EH (cell line): ENCODE measurements around the gene ETDC.
"Not testable (repeated sequence)": the region's sequence is repeated elsewhere in the genome, so short reads cannot be mapped to it uniquely, and the experiment has no call there.

ENCODE experiments used
- DNase-seq: peaks from one replicate; pipeline ENCODE4 v3.0.0-alpha.2; 2015; ENCODE audit warnings: low read depth

ETDC gene

DNA sequence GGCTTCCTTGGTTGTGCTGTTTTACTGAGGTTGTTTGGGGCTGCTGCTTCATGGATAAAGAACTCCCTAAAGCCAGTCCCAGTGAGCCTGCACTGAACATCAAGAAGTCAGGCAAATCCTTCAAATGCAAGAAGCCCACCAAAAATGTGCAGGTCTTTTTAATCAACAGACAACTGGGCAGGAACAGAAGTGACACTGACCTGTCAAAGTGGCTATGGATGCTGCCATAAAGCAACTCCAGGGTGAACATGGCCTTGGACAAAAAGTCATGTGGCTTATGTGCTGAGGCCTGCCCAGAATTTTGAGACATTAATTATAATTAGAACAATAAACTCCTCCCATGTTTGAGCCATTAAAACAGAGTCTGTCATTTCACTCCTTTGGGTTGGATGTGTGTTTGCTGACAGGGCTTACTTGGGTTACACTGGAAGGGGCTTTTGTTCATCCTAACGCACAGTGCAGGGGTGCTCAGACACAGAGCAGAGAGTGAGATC lies at the start of gene ETDC:
ETDC (plus strand) TSS at position 51 of the 494 bp plus-strand sequence; CDS start at position 51, 0 bp downstream.
- DNase-seq: no peak

DNA sequence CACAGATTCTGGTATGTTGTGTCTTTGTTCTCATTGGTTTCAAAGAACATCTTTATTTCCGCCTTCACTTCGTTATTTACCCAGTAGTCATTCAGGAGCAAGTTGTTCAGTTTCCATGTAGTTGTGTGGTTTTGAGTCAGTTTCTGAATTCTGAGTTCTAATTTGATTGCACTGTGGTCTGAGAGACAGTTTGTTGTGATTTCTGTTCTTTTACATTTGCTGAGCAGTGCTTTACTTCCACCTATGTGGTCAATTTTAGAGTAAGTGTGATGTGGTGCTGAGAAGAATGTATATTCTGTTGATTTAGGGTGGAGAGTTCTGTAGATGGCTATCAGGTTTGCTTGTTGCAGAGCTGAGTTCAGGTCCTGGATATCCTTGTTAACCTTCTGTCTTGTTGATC lies 48.3 kb upstream of the ETDC start:
- not testable (repeated sequence) for DNase-seq

DNA sequence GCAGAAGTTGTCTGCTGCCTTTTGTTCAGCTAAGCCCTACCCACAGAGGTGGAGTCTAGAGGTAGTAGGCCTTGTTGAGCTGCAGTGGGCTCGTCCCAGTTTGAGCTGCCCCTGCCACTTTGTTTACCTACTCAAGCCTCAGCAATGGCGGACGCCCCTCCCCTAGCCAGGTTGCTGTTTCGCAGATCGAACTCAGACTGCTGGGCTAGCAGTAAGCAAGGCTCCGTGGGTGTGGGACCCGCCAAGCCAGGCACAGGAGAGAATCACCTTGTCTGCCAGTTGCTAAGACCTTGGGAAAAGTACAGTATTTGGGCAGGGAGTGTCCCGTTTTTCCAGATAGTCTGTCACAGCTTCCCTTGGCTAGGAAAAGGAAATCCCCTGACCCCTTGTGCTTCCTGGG lies 45.9 kb upstream of the ETDC start:
- not testable (repeated sequence) for DNase-seq

DNA sequence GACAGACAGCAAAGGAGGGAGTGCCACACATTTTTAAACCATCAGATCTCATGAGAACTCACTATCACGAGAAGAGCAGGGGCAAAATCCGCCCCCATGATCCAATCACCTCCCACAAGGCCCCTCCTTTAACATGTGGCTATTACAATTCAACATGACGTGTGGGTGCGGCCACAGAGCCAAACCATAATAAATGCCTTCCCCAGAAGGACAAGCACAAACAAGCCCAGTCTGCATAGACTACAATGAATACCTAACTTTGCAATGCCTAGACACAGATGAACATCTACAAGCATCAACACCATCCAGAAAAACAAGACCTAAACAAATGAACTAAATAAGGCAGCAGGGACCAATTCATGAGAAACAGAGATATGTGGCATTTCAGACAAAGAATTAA lies 45.1 kb upstream of the ETDC start:
- DNase-seq: no peak

DNA sequence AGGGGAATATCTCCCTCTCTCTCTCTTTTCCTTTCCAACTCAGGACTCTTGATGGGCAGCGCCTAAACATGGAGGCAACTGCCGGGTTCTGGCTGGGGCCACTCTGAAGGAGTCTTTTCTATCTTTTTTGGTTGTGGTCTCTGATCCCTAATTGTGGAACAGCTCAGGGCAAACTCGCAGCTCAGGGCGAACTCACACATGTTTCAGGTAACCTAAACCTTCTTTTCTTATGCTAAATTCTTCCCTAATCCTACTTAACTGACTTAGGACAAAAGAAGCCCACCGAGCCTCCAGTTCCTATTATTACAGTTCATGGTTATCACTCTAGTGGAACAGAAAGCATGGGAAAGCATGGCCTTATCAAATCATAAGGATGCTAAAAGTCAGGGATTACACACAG lies 36.1 kb upstream of the ETDC start:
- no peak for DNase-seq

DNA sequence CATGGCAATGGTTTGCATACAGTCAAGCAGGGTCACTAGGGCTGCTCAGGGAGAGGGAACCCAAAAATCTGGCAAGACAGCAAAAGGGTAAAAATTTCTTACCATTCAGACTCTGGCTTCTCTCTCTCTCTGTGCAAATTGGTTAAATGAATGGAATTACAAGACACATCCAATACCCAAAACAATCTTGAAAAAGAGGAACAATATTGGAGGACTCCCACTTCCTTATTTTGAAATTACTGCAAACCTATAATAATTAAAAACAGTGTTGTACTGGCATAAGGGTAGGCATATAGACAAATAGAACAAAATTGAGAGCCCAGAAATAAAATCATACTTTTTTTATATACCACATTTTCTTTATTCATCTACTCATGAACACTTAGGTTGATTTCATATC lies 33.3 kb upstream of the ETDC start:
- no peak for DNase-seq

DNA sequence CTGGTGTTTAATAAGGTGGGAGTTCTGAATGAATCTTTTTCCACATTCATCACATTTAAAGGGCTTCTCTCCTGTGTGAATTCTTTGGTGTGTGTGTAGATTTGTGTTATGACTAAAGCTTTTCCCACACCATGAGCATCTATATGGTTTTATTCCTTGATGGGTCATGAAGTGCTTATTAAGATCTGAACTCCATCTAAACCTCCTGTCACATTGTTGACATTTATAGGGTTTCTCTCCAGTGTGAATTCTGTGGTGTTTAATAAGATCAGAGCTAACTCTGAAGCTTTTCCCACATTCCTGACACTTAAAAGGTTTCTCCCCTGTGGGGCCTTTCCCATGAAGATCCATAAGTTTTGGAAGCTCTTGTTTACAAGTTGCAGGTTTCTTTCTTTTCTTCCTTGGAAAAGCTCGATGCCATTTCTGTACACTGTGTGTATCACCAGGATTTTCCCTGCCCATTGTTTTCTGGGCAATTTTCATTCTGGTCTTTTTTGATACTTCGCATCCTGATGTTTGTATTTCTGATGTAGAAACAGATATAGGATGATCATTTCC lies 21.9 kb upstream of the ETDC start:
- no peak for DNase-seq

DNA sequence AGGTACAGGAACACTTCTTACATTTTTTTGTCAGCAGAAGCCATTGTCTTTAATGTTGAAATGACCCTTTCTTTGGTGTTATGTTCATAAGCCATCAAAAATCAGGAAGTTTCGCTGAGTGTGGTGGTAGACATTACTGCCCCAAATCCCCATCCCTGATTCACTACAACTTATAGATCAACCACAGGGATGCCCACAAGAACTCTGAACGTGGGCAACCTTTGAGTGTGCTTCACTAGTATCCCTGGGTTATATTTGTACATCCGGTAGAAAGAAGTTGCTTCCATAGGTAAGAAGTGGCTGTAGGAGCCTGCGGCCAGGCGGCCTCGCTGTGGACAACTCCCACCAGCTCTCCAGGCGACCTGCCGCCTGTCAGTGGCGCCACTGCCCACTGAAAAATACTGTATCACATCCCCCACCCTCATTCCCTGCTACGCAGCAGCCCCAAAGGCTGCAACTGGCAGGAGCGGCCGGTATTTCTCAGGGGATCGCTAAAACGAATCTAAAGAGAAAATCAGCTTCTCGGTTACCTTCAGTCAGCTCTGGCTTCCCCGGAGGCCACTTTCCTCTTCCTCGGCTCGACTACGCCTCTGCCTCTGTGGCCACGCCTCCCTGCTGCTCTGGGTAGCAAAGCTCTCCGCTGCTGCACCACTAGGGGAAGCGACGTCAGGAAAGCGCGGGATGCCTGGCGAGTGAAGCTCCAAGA lies 13.9 kb upstream of the ETDC start:
- peak; percentile 37 for DNase-seq

DNA sequence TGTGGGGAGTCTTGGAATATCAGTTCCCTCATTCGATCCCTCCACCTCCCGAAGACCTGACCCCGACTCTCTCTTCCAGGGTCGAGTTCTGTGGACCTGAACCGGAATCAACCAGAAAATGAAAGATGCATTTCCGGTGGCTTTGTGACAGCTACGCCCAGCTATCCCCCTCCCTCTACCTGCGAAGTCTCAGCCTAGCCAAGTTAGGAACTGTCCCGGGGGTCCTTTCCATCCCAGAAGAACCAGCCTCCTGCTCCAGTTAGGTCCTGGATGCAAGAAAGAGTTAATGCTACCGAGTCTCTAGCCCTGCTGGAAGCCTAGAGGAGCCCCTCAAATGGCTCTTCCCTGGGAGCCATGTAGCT lies 13.4 kb upstream of the ETDC start:
- no peak for DNase-seq

DNA sequence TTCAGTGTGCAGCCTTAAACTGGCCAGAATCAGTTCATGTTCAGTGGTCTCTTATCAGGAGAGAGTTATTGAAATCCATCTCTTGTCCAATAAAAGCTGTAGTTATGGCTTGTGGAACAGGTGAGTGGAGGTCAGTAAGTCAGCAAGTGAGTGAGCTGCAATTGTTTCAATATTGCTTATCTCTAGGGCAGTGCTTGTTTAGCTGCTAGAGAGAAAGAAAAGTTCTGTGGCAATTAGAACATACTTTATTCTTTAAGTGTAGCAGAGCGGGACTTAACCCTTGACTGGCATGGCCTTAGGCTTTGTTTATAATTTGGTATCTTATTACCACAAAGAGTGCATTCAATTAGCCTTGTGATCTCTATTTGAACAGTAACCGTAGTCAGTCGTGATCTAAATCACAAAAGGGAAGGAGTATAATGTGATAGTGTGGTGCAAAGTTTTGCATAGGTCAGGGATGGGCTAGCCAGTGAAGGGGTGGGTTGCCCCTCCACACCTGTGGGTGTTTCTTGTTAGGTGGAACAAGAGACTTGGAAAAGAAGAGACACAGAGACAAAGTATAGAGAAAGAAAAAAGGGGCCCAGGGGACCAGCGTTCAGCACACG lies 6.9 kb upstream of the ETDC start:
- no peak for DNase-seq

DNA sequence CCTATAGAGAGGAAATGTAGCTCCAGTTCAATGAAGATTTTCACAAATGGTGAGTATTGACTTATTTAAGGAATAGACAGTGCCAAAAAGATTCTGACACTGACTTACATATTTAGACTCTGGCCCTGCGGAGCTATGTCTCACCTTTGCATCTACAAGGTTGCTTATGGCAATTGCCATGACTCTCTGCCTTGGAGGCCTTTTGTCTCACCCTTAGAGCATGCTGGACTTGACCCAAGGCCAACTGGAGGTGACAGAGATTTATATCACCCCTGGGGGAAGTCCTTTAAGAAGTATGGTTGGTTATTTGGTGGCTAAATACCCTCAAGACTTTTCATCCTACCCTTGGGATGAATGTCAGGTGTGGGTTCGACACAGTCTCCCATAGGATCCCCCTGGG lies 4.5 kb upstream of the ETDC start:
- no peak for DNase-seq

DNA sequence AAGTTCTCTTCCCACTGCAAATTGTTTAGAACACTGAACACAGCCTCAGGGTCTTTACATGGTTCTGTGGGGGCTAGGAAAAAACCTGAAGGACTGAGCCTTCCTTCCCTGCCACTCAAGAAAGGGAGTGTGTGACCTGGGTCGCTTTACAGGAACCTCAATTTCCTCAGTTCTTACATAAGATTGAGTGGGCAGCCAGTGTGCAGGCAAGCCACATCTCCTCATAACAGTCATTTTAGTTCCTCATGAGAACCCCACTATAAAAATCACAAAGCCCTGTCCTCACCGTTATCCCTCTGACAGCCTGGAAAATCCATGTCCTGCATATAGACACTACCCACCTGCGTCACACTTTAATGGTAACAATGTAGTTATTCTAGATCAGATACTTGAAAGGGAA lies 2.1 kb upstream of the ETDC start:
- DNase-seq: no peak

DNA sequence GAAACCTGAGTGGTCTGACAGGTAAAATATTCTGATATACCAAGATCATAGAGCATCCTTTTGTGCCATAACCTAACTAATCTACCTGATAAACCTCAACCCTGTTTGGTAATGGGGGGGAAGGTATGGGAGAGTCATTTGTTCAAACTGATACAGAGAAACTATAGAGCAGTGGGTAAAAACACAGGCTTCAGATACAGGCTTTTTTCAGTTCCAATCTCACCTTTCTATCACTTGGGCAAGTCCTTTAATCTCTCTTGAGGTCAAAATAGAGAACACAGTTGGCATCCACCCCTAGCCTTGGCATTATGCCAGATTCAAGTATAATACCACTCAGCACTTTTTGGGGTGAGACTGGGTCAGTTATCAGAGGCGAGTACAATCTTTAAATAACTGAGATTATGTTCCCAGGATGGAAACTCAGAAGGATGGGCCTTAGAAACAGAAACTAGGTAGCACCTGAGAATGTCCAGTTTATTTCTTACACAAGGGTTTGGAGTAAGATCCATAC lies 880 bp upstream of the ETDC start:
- DNase-seq: no peak

DNA sequence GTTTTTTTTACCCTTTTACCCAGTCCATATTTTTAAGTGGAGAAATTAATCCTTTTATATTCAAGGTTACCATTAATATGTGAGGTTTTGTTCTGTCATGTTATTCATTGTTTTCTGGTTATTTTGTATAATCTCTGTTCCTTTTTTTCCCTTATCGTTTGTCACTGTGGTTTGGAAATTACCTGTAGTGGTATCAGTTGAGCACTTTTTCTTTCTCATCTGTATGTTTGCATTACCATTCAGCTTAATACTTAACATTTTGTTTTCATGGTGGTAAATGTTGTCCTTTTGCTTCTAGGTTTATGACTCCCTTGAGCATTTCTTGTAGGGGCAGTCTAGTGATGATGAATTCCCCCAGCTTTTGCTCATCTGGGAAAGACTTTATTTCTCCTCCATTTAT lies 6.6 kb downstream of the ETDC start:
- DNase-seq: no peak

DNA sequence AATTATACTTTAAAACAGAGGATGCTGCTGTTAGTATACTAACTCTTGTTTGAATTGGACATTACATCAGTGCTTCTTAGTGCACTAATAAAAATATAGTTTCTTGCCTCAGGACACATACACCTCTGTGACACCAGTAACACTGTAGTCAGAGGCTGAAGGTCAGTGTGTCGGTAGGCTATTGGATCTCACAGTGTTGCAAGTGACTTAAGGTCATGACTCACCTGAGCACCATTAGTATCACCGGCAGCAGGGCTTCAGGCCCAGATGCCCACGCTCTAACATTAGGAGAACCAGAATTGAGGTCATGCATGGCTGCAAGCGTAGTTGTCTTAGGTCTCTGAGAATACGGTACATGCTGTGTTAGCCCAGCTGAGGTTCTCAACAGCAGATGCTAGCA lies 15.2 kb downstream of the ETDC start:
- DNase-seq: no peak

DNA sequence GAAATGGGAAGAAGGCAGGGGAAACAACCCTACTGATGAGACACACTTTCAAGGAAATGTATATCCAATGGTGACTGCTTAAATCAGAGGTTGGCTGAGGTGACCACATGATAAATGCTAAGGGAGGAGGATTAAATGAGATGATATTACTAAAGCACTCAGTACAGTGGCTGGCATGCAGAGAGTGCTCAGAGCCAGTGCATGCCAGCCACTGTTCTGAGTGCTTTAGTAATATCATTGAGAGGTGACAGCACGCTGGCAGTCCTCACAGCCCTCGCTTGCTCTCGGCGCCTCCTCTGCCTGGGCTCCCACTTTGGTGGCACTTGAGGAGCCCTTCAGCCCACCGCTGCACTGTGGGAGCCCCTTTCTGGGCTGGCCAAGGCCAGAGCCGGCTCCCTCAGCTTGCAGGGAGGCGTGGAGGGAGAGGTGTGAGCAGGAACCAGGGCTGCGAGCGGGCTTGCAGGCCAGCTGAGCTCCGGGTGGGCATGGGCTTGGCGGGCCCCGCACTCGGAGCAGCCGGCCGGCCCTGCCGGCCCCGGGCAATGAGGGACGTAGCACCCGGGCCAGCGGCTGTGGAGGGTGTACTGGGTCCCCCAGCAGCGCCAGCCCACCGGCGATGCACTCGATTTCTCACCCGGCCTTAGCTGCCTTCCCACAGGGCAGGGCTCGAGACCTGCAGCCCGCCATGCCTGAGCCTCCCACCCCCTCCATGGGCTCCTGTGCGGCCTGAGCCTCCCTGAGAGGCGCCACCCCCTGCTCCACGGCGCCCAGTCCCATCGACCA lies 15.9 kb downstream of the ETDC start:
- DNase-seq: not testable (repeated sequence)

DNA sequence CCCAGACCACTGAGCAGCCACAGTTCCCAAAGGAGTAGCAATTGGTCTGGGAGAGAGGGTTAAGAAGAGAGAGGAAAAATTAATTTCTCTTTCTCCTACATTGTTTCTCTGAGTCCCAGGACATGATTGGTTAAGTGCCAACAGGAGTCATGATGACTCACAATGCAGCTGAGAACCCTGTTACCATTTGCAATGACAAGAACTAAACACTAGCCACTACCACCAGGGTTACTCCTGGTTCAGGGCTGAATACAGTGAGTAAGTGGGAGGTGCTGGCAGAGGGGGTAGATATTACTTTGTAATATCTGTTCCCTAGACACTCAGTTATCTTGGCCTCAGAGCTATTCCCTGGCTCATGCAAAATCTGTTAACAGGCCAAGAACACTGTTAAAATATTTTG lies 18.0 kb downstream of the ETDC start:
- DNase-seq: peak; percentile 76

DNA sequence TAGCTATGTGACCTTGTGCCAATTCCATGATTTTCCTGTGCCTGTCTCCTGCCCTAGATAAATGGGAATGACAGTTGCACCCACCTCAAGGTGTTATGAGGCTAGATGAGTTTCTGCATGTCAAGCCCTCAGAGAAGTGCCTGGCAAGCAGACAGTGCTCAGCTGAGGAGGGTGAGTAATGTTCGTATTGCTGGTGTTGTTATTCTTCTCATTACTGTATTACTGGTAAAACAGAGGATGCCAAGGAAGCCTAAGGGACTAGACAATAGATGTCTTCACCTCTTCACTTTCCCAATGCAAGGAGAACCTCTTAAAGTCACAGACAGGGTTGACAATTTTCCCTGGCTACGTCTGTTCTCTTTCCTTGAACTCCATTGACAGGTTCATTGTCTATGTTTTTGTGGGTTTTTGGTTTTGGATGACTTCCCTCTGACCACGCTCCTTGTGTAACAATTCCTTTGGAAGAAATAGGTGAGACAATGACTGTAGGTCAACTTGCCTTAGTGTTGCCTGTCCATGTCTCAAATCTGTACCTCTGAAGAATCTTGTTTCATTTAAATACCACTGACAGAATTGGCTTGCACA lies 19.2 kb downstream of the ETDC start:
- peak; percentile 26 for DNase-seq

DNA sequence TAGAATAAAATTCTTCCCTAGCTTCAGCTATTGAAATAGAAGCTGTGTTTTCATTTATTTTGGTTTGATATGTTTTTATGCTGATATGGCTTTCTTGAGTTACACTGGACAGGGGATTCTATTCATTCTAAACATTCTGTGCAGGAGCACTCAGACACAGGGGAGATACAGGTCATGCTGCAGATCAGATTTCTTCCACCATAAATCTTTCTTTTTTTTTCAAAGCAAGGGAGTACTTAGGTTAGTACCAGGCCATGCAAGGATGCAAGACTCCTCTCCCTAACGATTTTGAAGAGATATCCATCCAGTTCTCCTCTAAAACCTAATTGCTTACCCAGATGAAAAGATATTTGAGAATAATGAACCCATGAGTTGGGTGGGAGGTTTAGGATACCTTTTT lies 21.4 kb downstream of the ETDC start:
- no peak for DNase-seq

DNA sequence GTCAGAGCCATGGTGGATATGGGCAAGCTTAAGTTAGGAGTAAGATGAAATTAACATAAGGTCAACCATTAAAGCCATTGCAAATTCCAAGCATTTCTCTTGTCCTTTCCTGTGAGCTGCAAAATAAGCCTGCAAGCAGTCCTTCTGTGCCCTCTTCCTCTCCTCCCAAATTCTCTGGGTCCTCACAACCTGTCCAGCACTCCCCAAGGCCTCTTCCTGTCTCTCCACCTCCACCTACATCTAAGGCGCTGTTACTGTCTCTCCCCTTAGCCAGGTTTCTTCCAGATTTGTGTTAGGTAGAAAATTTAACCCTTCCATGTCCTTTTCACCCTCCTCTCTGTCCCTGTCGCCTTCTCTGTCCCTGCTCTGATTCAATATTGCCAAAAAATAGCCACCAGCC lies 22.2 kb downstream of the ETDC start:
- no peak for DNase-seq

DNA sequence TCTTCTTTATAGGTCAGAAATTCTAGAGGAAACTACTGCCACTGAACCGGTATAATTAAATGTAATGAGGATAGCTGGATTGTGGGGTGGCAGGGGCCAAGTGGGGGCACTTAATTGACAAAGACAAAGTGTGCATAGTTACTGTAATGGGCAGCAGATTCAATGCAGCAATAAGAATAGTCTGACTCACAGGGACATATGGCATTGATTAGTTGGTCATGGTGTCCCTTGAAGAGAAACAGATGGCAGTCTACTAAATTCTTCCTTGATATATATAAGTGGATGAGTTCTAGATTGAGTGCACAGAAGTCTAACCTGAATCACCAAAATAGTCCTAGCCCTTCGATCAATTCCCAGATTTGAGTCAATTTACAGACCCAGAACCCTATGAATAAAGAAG lies 31.6 kb downstream of the ETDC start:
- peak; percentile 78 for DNase-seq

DNA sequence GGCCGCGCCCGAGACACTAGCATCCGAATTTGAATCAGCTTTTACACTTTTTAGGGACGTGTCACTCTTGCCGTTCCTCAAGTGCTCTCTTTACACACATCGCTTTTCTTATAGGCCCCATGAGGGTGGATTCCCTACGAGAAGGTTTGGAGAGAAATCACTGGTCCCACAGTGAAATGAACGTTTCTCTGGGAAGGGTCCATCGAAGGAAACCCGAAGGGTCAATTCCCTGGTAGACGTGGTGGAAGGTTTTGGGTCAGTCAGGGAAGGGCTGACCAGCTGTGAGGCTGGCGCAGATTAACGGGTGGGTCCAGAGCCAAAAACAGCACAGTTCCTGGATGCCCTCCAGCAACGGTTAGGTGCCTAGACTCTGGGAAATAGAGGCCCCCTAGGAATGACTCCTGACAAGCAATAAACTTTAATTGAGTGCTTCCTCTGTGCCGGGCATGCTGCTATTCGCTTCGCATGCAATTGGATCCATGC lies 35.9 kb downstream of the ETDC start:
- peak; percentile 85 for DNase-seq
